Epithelial cell of prostate (primary cell): ENCODE data around the gene THADA.
A peak's percentile ranks its signal among the peaks of the same experiment; 100 is the strongest.
"Not testable (repeated sequence)": the region's sequence is repeated elsewhere in the genome, so short reads cannot be mapped to it uniquely, and the experiment has no call there.

Experiments
- DNase-seq: peaks from one replicate; pipeline ENCODE4 v3.0.0-alpha.2; 2011; ENCODE audit warnings: low read depth, low spot score
- H3K27ac ChIP-seq: fragments of 450-650 bp; 2 replicates; pipeline ENCODE4 v1.5.1; 2017; ENCODE audit warnings: mild to moderate bottlenecking

Gene THADA

DNA sequence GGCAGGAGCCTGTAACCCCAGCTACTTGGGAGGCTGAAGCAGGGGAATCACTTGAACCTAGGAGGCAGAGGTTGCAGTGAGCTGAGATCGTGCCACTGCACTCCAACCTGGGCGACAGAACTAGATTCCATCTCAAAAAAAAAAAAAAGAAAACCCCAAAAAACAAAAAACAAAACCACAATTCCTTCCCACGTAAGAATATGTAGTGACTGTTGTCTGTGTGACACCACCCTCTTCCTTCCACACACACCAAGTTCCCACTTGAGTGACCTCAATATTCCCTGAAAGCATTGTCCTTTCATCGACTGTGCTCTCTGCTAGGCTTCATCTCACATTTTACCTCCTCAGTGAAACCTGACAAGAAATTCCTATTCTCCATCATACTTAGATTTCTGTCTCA is 8.8 kb upstream of the THADA start:
- no peak for DNase-seq
- no peak overlapping the region for H3K27ac ChIP-seq

DNA sequence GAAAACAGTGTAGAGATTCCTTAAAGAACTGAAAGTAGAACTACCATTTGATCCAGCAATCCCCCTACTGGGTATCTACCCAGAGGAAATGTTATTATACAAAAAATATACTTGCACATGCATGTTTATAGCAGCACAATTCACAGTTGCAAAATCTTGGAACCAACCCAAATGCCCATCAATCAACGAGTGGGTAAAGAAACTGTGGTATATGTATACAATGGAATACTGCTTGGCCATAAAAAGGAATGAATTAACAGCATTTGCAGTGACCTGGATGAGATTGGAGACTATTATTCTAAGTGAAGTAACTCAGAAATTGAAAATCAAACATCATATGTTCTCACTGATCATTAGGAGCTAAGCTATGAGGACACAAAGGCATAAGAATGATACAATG is 4.8 kb upstream of the THADA start:
- not testable (repeated sequence) for DNase-seq

DNA sequence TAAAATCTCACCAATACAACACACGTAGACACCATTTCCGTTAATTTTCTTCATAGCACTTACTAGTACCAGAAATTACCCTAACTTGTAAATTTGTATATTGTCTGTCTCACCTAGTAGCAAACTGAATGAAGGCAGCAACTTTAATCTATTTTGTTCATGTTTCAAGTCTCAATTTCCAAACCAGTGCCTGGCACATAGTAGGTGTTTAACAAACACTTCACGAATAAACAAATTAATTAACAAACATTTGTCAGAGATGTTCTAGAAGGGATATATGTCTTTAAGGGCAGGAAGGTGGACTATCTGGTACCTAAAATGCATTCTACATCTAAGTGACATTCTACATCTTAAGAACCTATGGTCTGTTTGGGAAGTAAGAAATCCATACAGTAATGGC is 963 bp downstream of the THADA start:
- no peak overlapping the region for H3K27ac ChIP-seq
- DNase-seq: no peak

More for the DNA sequence above, 4.8 kb upstream of the THADA start:
- H3K27ac ChIP-seq: not testable (repeated sequence)

DNA sequence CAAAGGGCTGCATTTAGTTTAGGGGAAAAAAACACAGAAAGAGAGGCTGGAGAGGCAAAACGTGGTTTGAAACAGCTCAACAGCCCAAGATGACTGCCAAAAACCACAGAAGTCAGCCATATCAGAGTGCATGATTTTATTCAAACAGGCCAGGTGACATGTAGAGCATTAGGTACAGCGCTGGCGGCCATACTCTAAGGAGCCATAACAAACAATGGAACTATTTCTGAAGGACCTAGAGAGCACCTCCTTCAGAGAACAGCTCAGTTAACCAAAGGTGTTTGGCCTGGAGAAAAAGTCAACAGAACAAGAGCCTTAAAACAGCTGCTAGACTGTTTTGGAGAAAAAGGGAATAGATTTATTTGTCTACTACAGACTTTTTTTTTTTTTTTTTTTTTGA is 2.6 kb downstream of the THADA start:
- no peak overlapping the region for H3K27ac ChIP-seq
- no peak for DNase-seq

DNA sequence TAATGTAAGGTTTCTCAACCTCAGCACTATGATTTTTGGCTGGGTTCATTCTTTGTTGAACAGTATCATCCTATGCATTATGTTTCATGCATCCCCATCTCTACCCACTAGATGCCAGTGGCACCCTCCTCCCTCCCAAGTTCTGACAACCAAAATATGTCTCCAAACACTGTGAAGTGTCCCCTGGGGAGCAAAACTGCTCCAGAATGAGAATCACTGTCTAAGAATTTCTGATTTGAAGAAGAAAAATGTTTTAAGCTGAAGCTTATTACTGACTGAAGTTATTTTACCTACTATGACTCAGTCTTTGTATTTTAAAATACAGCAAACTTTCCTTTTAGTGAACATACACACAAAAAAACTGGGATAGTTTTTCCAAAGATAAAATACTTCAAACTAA is 3.4 kb downstream of the THADA start:
- DNase-seq: no peak
- H3K27ac ChIP-seq: no peak overlapping the region

DNA sequence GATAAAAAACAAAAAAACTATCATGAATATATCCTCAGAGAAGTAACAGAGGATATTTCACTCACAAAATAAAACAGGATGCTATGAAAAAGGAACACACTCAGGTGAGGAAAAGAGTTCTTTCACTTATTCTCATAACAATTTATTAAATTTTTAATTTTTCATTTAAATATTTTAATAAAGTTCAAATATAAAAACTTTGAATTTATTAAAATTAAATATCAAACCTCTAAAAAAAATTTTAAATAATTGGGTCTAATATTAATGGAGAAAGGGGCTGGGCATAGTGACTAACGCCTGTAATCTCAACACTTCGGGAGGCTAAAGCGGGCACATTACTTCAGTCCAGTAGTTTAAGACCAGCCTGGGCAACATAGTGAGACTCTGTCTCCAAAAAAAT is 10.1 kb downstream of the THADA start:
- no peak overlapping the region for H3K27ac ChIP-seq
- DNase-seq: no peak

DNA sequence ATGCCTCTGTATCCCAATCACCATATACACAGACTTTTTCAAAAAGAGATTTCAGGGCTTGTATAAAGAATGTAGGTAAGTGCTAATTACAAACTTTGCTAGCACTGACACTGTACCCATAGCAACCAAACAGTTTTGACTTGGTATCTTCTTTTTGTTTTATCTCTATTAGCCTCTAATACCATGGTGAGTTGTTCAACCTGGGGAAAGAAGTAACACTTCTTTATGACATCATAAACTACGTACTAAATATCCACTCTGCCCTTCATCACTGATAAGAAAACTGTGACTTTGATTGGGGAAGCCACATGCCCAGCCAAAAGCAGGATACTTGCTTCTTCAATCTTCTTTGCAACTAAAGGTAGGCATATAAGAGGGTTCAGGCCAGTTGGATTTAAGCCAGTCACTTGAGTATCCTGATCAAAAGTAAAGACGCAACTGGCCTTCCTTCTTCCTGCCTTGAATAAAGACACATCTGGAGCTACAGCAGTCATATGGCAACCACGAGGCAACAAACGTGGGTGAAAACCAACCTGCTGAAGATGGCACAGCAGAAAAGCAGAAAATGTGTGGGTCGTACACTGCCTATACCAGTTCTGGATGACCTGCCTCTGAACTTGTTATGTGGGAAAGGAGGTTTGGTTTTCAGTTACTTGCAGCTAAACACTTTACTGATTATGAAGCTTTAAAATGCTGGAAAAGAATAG is 16.4 kb downstream of the THADA start:
- DNase-seq: no peak
- no peak overlapping the region for H3K27ac ChIP-seq

DNA sequence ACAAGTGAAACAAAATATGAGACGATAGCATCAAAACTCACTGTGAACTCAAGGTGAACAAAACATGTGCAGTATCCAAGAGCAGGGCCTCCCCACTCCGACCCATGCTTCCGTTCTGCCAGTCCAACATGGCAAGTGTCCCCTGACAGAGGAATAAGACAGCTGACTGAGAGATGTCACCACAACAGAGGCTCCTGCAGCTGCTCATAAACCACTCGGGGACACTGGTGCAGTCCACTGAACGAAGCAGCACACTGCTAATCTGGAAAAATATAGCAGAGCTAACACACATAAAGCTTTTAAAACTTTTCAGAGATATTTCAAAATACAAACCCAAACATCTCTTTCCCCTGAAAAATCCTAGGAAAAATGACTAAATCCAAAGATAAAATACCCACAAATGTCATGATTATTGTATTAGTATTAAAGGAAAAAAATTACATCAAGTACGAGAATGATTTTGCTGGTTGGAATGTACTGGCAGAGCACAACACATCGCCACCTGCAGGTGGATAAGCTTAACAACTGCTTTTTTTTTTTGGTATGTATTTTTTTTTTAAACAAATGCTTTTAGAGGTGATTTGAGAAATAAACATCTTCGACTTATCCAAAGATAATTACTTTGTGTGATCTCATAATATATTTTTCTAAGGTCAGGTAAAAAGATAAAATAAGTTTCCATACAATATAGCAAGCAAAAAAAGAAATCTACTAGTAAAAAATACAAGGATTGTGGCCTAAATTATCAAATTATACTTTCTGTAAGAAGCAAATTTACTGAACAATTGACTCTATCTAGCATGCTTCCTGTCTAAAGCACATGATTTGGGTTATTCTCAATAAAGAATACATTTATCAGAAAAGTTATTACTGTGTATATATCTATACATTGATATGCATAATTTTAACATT is 18.6 kb downstream of the THADA start:
- peak; percentile 8 for DNase-seq
- no peak overlapping the region for H3K27ac ChIP-seq

DNA sequence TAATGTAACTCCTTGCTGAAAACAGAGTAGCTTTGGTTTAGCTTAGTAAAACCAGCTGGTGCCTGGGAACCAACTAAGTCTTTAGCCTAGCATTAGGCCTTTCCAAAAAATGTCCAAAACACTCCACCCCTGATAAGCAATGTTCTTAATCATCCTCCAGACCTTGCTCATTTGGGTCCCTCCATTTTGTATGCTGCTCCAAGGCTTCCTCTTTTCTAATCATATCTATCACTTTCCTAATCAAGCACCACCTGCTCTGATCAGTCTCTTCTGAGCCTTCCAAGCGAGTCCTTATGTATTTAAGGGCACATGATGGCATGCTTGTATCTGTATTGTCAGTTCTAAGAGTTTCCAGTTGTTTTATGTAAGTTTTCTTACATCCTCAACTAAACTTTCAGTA is 23.6 kb downstream of the THADA start:
- no peak overlapping the region for H3K27ac ChIP-seq
- DNase-seq: no peak

DNA sequence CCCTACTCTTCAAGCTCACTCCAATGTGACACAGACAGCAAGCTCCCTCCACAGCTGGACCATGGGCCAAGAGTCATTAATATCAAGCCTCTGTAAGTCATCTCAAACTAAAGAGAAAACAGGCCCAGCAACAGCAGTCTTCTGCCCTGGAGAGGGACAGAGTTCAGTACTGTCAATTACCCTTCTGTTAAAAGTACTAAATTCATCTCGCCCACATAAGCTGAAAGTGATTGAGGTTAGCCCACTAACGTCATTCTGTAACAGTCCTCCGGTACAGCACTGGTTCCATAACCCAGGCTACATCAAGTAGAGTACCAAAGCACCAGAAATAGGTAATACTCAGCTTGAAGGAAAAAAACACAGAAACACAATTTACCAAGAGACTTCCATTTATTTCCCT is 25.9 kb downstream of the THADA start:
- DNase-seq: no peak
- no peak overlapping the region for H3K27ac ChIP-seq

DNA sequence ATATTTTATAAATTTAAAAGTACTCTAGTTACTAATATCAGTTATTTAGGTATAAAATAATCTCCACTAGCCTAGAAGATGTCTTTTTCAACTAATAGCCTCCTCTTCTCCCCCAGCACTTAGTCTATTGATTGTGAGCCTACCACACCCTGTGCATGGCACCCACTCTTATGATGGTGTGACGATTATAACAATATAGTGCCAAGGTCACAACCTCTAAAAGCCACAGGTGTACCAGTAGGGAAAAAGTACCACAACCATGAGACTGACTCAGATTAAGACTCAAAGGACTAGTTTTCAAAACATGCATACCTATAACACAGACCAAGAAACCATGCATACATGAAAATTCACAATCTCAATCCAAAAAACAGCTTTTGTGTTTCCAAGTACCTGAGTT is 27.6 kb downstream of the THADA start:
- no peak for DNase-seq
- H3K27ac ChIP-seq: no peak overlapping the region

DNA sequence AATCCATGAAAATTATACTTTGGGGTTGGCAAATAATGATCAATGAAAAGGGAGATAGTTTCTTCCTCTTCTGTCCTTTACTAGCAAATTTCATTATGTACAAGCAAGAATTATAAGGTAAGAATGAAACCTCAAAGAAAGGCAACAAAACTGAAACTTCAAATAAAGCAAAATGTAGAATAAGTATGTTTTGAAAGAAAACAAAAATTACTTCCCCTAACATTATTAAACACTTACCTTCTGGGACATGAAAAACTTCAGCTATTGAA is 29.4 kb downstream of the THADA start:
- H3K27ac ChIP-seq: no peak overlapping the region
- DNase-seq: no peak

DNA sequence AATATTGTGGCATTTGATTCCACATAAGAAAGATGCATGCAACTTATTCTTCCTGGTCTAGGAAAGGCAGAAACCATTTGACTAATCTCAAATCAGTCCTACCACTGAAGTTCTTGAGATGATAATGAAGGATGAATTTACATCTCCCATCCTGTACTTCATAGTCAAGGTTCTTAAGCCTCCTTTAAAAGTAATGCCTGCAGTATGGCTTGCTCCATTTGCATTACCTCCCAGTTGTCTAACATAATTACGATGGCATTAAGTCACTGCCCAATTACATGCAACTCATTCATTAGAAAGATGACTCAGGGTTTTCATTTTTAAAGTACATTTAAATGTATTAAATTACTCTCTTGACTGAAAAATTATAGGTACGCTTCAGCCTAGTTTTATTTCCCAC is 32.2 kb downstream of the THADA start:
- no peak for DNase-seq
- H3K27ac ChIP-seq: no peak overlapping the region

DNA sequence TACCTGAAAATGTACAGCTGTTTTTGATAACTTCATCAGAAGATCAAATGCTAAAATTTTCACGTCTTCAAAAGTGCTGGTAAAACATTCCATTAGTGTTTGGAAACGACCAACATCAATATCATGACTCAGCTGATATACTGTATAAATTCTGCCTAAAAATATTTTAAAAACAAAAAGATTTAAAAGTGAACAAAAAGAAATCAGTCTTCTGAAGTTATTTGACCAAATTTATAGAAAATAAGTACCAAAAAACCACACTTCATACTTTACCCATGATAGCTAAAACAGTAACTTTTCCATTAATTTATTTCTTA is 35.6 kb downstream of the THADA start:
- no peak overlapping the region for H3K27ac ChIP-seq
- no peak for DNase-seq

DNA sequence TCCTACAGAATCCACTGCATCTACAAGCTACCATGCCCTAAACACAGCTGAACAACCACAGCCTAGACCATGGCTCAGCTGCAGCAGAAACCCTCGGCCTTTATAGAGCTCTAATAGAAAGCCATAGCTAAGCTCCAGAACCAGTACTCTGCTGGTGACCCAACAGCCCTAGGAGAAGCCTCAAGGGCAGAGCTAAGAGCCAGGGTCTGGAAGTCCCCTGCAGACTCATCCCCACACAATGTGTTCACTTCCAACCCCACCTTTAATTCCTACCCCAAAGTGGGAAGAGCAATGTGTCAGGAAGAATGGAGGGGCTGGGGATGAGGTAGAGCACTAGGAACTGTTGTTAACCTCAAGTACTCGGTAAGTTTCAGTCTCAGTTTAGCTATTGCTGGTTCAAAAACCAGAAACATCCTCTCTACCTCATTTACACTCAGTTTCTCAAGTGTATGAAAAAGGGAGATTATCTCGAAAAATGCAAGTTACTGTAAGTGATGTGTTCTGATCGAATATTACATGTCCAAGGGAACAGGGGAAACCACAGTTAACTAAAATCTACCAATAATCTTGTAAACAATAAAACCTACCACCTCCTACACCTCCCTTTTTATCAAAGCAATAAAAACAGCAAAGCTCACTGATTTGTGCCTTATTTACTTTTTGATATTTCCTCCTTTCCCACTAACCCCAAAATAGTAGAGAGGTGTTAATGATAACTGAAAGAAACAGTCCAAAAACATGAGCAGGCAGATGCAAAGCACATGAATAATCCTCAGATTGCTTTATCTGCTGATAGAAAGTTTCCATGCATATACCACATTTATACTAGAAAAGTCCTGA is 36.2 kb downstream of the THADA start:
- no peak overlapping the region for H3K27ac ChIP-seq

DNA sequence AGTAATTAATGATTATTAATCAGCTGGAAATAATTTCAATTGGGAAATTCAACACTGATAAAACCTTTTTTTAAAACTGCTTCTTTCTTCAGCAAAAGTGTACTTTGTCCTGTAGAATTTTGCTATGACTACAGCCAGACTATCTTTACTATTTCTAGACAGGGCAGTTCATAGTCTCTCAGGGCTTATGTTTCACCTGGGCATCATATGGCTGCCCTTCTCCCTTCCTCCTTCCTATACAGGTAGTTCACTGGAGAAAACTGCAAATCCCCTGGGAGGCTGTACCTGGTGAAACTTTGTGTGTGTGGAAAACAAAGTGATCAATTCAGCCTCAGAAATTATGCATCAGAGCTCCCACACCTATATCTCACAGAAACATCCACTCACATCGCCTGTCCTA is 38.6 kb downstream of the THADA start:
- no peak overlapping the region for H3K27ac ChIP-seq
- no peak for DNase-seq

More for the DNA sequence above, 36.2 kb downstream of the THADA start:
- DNase-seq: no peak

DNA sequence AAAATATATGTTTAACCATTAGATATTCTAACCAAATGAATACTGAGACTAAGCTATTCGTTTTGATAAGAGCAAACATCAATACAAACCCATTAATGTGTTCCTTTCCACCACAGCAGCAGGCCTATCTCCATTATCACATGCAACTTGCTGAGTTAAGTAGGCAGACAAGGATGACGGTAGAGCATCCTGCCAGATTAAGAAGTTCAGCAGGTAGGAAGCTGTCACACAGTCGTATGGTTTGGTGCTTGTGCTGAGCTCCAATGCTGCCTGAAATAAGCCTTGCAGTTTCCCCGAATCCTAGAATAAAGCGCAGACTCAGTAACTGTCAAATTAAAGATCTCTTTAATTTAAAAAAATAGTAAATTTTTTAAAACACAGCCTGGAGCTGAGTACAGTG is 39.6 kb downstream of the THADA start:
- no peak overlapping the region for H3K27ac ChIP-seq
- DNase-seq: no peak

DNA sequence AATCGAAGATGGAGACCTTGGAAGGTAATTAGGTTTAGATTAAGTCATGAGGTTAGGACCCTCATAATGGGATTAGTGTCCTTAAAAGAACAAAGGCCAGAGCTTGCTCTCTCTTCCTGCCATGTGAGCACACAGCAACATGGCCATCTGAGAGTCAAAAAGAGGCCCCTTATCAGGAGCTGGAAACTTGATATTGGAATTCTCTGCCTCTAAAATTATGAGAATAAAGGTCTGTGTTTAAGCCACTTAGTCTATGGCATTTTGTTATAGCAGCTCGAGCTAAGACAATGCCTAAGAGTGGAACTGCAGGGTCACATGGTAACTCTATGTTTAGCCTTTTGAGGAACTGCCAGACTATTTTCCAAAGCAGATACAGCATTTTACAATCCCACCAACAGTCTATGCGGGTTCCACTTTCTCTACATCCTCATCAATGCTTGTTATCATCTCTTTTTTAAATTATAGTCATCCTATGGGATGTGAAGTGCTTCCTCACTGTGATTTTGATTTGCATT is 42.4 kb downstream of the THADA start:
- no peak for DNase-seq
- H3K27ac ChIP-seq: no peak overlapping the region

DNA sequence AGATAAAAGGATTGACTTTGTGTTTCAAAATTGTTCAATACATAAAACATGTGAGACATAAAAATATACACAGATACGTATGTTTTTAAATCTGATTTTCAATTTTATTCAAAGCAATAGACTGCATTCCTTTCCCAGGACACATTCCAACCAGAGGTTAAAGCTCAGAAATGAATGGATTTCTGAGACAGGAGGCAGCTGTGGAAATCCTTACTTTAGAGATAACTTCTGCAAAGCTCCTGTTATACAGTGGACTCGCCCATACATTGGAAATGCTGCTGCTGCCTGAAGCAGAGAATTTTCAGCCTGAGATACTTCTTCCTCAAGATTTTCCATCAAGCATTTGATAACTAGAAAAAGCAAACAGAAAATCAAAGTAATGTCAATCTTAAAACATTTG is 43.8 kb downstream of the THADA start:
- no peak overlapping the region for H3K27ac ChIP-seq
- DNase-seq: no peak

DNA sequence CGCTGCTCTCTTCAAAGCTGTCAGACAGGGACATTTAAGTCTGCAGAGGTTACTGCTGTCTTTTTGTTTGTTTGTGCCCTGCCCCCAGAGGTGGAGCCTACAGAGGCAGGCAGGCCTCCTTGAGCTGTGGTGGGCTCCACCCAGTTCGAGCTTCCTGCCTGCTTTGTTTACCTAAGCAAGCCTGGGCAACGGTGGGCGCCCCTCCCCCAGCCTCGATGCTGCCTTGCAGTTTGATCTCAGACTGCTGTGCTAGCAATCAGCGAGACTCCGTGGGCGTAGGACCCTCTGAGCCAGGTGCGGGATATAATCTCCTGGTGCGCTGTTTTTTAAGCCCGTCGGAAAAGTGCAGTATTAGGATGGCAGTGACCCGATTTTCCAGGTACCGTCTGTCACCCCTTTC is 47.5 kb downstream of the THADA start:
- not testable (repeated sequence) for DNase-seq, H3K27ac ChIP-seq
